GM21390 (cell line): ENCODE data around the gene ATP1B2.
"Not testable (repeated sequence)": the region's sequence is repeated elsewhere in the genome, so short reads cannot be mapped to it uniquely, and the experiment has no call there.

Experiments
- ATAC-seq: cut with Tn5 transposase; IDR thresholded peaks from one replicate; pipeline ENCODE4 v1.9.1; 2021; ENCODE audit not compliant: unreplicated experiment

The ATP1B2 gene

DNA sequence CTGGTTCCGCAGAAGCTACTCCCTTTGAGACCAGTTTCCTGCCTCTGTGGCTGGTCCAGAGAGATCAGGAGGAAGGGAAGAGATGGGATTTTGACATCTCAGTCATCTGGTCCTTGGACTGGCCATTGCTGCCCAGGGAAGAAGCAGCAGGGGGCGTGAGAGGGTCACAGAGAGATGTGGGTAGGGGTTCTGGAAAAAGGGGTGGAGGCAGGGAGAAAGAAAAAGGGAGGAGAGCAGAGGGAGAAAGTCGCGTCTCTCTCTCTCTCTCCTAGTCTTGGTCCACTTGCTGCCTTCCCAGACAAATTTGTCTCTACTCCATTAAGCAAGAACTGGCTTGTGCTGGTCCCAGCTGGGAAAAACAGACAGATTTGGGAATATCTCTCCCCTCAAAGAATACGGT is 16.3 kb upstream of the ATP1B2 start:
- ATAC-seq = no peak

- no peak for ATAC-seq
These were observed 14.6 kb upstream of the ATP1B2 start for GRCh38 chr17:7636163-7636562.

GRCh38 chr17:7640783-7641182 is 9.9 kb upstream of the ATP1B2 start:
- no peak for ATAC-seq

- not testable (repeated sequence) for ATAC-seq
These were observed 9.1 kb upstream of the ATP1B2 start for GRCh38 chr17:7641635-7642034.

GRCh38 chr17:7644775-7645174 is 6.0 kb upstream of the ATP1B2 start:
- ATAC-seq = no peak

GRCh38 chr17:7646457-7646856 is 4.3 kb upstream of the ATP1B2 start:
- ATAC-seq = no peak

GRCh38 chr17:7647018-7647417 is 3.7 kb upstream of the ATP1B2 start:
- no peak for ATAC-seq

DNA sequence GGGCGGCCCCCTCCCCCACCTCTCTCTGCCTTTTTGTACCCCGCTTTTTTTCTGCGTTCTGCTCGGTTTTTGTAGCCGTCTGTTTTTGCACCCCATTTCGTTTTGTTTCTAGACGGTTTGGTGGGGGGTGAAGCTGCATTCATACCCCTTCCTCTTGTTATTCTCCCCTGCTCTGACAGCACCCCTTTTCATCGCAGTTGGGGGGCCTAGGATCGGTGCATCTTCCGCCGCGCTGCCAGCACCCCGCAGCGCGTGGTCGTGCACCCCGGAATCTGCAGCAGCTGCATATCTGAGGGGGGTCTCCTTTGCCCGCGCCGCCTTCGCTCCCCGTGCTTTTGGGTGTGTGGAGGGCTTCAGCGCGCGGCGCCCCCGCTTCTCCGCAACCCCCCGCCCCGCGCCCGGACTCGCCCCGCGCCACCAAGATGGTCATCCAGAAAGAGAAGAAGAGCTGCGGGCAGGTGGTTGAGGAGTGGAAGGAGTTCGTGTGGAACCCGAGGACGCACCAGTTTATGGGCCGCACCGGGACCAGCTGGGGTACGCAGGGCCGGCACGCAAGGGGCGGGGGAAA is 455 bp downstream of the ATP1B2 start:
- ATAC-seq = no peak

DNA sequence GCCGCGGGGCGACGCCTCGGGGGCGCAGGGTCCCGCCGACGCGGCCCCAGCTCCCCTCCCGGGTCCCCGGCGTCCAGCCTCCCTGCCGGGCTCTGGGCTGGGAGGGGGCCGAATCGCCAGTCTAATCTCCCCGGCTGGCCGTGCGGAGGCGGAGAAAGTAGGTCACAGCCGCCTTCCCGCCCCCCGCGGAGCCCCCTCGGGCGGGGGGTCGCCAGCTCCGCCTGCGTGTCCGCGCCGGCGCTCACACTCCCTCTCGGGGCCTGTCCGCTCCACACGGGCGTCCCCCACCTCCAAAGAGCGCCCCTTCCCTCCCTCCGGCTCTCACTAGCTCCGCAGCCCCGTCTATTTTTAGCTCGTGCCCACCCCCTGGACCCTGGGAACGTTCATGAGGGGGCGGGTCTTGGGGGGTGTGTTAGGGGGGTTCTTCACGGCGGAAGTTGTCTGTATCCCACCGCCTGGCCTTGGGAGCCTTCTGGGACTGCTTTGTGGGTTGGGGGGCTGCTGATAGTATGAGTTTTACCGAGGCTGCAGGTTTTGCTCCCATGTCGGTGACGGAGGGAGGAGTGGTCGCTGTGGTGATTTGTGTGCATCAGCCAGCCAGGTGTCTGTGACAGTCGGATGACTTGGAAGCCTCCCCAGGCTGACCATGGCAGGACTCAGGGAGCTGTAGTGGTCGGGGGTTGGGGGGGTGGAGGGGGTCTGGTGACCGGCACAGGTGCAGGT is 1.1 kb downstream of the ATP1B2 start:
- no peak for ATAC-seq

- ATAC-seq = no peak
These were observed 1.9 kb downstream of the ATP1B2 start for GRCh38 chr17:7652388-7653356.

DNA sequence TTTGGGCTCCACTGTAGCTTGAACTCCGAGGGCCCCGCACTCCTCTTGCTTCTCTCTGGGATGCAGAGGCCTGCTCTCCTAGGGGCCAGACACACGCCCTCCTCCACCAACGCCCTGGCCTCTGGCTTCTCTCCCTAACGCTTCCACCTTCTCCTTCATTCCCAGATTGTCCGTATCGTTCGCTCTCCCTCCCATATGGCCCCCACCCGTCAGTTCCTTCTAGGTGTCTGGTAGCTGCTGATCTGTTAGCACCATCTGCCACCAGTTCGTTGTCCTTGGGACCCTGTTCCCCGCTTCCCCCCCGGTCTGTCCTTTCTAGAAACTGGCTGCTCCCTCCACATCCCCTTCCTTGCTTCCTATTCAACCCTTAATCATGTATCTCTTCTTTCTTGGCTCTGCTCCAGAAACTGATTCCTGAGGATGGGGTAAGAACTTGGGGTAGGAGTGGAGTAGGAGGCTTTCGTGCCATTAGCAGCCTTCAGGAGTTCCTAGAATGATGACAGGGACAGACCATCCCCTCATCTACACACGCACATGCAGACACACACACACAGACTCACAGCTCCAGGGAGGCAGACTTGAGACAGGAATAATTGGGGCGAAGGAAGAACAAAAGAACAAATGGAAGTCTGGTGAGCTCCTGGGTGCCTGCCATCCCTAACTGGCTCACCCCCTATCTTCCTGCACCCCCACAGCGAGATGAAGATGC is 4.3 kb downstream of the ATP1B2 start:
- no peak for ATAC-seq

DNA sequence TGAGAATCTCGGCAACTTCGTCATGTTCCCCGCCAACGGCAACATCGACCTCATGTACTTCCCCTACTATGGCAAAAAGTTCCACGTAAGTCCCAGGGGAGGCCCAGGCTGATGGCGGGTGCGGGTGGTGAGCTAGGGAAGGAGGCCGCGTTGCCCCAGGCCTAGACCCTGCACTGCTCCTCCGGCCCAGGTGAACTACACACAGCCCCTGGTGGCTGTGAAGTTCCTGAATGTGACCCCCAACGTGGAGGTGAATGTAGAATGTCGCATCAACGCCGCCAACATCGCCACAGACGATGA is 4.8 kb downstream of the ATP1B2 start:
- ATAC-seq = no peak

GRCh38 chr17:7656958-7657609 is 6.4 kb downstream of the ATP1B2 start:
- ATAC-seq = no peak

DNA sequence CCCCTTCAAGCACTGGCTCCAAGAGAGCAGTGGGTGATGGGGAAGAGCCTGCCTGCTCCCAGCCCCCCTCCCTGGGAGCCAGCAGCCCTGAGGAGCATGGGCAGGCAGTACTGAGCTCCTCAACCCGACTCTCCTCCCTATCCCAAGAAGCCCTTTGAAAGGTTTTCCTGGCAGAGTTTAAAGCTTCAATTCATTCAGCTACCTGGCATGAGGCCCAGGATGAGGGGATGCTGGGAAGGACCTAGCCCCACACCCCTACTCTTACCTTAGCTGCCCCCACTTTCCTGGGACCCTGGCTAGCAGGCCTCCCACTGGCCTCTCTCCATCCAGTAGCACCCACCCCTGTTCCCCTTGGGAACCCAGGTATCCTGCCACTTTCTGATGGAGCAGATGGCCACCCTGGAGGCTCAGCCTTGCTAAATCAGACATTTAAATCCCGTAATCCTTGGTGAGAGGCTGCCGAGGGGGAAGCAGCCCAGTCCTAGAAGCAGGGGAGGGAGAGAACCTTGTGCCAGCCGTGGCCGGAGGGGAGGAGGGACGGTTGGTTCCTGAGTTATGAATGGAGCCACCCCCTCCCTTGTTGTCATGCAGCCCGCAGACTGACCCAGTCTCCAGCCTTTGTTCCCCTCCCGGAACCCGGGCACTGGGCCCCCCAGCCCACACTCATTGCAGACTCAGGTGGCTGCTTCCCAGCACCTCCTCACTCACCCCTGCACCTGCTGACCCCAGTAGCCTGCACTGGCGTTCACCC is 17.1 kb downstream of the ATP1B2 start:
- ATAC-seq = no peak

GRCh38 chr17:7668482-7668881 is 17.8 kb downstream of the ATP1B2 start:
- ATAC-seq = no peak

DNA sequence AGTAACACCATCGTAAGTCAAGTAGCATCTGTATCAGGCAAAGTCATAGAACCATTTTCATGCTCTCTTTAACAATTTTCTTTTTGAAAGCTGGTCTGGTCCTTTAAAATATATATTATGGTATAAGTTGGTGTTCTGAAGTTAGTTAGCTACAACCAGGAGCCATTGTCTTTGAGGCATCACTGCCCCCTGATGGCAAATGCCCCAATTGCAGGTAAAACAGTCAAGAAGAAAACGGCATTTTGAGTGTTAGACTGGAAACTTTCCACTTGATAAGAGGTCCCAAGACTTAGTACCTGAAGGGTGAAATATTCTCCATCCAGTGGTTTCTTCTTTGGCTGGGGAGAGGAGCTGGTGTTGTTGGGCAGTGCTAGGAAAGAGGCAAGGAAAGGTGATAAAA is 22.5 kb downstream of the ATP1B2 start:
- ATAC-seq = no peak

DNA sequence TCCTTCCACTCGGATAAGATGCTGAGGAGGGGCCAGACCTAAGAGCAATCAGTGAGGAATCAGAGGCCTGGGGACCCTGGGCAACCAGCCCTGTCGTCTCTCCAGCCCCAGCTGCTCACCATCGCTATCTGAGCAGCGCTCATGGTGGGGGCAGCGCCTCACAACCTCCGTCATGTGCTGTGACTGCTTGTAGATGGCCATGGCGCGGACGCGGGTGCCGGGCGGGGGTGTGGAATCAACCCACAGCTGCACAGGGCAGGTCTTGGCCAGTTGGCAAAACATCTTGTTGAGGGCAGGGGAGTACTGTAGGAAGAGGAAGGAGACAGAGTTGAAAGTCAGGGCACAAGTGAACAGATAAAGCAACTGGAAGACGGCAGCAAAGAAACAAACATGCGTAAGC is 24.2 kb downstream of the ATP1B2 start:
- no peak for ATAC-seq

- no peak for ATAC-seq
These were observed 25.8 kb downstream of the ATP1B2 start for GRCh38 chr17:7676533-7676932.

- no peak for ATAC-seq
These were observed 26.8 kb downstream of the ATP1B2 start for GRCh38 chr17:7677388-7678067.
